DOHH2 (cell line): ENCODE results near the gene SMIM36.

Experiments used
- H3F3A ChIP-seq: fragments of 200-600 bp; sonication (generic), shearing (Covaris generic); 2 replicates; pipeline ENCODE4 v1.6.0; 2016; ENCODE audit warnings: antibody characterized with exemption, mild to moderate bottlenecking; ENCODE audit not compliant: control insufficient read depth, insufficient read depth
- H3K27ac ChIP-seq: fragments of 200-600 bp; sonication (generic); 2 replicates; pipeline ENCODE4 v1.5.1; 2014; ENCODE audit warnings: low read depth, mild to moderate bottlenecking, low read length, moderate library complexity
- H3K27me3 ChIP-seq: fragments of 200-600 bp; sonication (generic); 2 replicates; pipeline ENCODE4 v1.6.1; 2014; ENCODE audit warnings: mild to moderate bottlenecking, low read length, mixed read lengths; ENCODE audit not compliant: control insufficient read depth
- H3K36me3 ChIP-seq: fragments of 200-600 bp; sonication (generic); 2 replicates; pipeline ENCODE4 v1.6.1; 2014; ENCODE audit warnings: mild to moderate bottlenecking, low read length, moderate library complexity, mixed read lengths; ENCODE audit not compliant: control insufficient read depth
- H3K4me1 ChIP-seq: fragments of 200-600 bp; sonication (generic); 2 replicates; pipeline ENCODE4 v1.6.1; 2014; ENCODE audit warnings: mild to moderate bottlenecking, low read length, mixed read lengths; ENCODE audit not compliant: control insufficient read depth
- H3K4me2 ChIP-seq: fragments of 200-600 bp; sonication (generic); 2 replicates; pipeline ENCODE4 v1.6.0; 2014; ENCODE audit warnings: mild to moderate bottlenecking, low read length, moderate library complexity
- H3K4me3 ChIP-seq: fragments of 200-600 bp; sonication (generic); 2 replicates; pipeline ENCODE4 v1.5.1; 2014; ENCODE audit warnings: mild to moderate bottlenecking, low read length, mixed read lengths
- H3K79me2 ChIP-seq: fragments of 200-600 bp; sonication (generic); 2 replicates; pipeline ENCODE4 v1.6.1; 2014; ENCODE audit warnings: mild to moderate bottlenecking, low read length, mixed read lengths; ENCODE audit not compliant: control insufficient read depth
- H3K9me2 ChIP-seq: fragments of 200-600 bp; sonication (generic); replicated peaks from 2 replicates; pipeline ENCODE4 v1.6.1; 2014; ENCODE audit warnings: mild to moderate bottlenecking, low read length, mixed read lengths; ENCODE audit not compliant: control insufficient read depth
- H3K9me3 ChIP-seq: fragments of 200-600 bp; sonication (generic); 2 replicates; pipeline ENCODE4 v1.6.1; 2014; ENCODE audit warnings: antibody characterized with exemption, low read length, mixed read lengths; ENCODE audit not compliant: control insufficient read depth, insufficient read depth
- H4K20me1 ChIP-seq: fragments of 200-600 bp; sonication (generic); 2 replicates; pipeline ENCODE4 v1.6.0; 2014; ENCODE audit warnings: low read depth, mild to moderate bottlenecking, antibody characterized with exemption, low read length, moderate library complexity; ENCODE audit not compliant: control insufficient read depth, insufficient read depth
- EZH2phosphoT487 ChIP-seq: fragments of 200-600 bp; sonication (generic); IDR thresholded peaks from 2 replicates; pipeline ENCODE4 v1.6.1; 2017; ENCODE audit warnings: borderline replicate concordance, mild to moderate bottlenecking, antibody characterized with exemption, low read length, moderate library complexity, mixed read lengths
- TF ChIP-seq, protein P1 (sequence below): fragments of 200-600 bp; sonication (generic); IDR thresholded peaks from one replicate; pipeline ENCODE4 v1.5.1; 2014; ENCODE audit warnings: antibody characterized with exemption, mild to moderate bottlenecking, low read depth, low read length; ENCODE audit not compliant: poor library complexity, severe bottlenecking

SMIM36 gene

DNA sequence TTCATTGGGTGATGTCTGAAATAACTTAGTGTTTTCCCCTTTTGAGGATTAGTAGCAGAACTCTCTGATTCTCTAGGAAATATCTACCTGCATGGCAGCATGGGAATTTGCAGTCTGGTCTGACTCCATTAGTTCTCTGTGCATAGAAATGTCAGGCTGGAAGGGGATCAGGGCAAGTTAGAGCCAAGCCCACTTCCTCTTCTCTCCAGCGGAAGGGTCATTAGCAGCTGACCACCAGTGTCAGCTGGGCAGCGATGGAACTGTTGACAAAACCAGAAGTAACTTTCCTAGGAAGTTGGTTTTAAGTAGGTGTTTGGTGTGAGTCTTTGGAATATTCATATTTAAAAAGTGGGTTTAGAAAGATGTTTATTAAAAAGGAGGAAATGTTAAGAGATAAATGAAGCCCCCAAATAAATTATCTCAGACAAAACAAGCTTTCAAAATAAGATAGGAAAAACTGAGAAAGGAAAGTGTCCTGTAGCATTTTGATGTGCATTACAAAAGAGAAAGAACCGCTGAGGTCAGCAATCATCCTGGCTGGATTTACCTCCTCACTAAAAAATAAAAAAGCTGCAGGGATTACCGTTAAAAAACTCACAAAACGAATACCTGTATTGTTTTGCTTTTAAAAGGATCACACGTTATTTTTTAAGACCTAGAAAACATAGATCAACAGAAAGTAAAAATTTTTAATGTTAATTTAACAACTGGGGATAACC is 57.3 kb downstream of the SMIM36 start:
- no peak for TF ChIP-seq EZH2phosphoT487
- TF ChIP-seq, protein P1, sequence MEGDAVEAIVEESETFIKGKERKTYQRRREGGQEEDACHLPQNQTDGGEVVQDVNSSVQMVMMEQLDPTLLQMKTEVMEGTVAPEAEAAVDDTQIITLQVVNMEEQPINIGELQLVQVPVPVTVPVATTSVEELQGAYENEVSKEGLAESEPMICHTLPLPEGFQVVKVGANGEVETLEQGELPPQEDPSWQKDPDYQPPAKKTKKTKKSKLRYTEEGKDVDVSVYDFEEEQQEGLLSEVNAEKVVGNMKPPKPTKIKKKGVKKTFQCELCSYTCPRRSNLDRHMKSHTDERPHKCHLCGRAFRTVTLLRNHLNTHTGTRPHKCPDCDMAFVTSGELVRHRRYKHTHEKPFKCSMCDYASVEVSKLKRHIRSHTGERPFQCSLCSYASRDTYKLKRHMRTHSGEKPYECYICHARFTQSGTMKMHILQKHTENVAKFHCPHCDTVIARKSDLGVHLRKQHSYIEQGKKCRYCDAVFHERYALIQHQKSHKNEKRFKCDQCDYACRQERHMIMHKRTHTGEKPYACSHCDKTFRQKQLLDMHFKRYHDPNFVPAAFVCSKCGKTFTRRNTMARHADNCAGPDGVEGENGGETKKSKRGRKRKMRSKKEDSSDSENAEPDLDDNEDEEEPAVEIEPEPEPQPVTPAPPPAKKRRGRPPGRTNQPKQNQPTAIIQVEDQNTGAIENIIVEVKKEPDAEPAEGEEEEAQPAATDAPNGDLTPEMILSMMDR = no peak
- no peak overlapping the region for H3K27ac ChIP-seq
- no peaks in the 10 kb centered on the region for H3K9me2 ChIP-seq
- no peaks in the 10 kb centered on the region for H3K9me3 ChIP-seq
- no peaks in the 10 kb centered on the region for H3K36me3 ChIP-seq
- 0 out of 2 replicates have a peak, but pooled peaks cover 4% of the 10 kb centered on the region for H3K4me1 ChIP-seq
- no peaks in the 10 kb centered on the region for H3K79me2 ChIP-seq
- H3K4me3 ChIP-seq = no peak overlapping the region
- H3K27me3 ChIP-seq = no peaks in the 10 kb centered on the region
- no peak overlapping the region for H3K4me2 ChIP-seq
- no peaks in the 10 kb centered on the region for H3F3A ChIP-seq
- H4K20me1 ChIP-seq = no peaks in the 10 kb centered on the region

DNA sequence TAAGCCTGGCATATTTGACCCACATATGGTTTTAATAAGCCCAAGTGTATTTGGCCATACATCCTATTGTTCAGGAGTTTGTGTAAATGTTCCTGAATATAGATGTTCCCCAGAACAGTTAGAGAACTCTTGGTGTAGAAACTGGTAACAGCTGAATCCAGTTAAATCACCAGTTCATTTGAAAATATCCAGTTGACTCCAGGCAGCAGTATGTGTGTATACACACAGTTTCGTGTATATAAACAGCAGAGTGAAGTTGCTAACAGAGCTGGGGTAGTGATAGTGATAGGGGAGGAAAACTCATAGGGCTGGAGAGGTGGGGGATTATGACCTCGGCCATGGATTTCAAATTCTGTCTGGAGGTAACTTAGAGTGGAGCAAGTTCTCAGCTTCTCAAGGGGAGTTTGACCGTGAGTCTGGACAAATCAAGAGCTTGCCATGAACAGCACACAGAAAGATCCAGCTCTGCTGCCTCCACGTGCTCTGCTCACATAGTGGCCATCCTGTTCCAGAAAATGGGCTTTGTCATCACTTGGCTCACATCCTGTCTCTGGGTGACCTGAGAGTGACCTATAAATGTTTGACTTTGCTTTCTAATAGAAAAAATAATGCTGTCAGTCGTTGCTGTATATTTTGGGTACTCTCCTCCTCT is 59.0 kb downstream of the SMIM36 start:
- no peaks in the 10 kb centered on the region for H3K36me3 ChIP-seq
- H3K4me3 ChIP-seq = no peak overlapping the region
- no peaks in the 10 kb centered on the region for H3K9me2 ChIP-seq
- no peaks in the 10 kb centered on the region for H4K20me1 ChIP-seq
- no peak overlapping the region for H3K27ac ChIP-seq
- TF ChIP-seq EZH2phosphoT487 = no peak
- TF ChIP-seq, protein P1 = no peak
- 0 out of 2 replicates have a peak, but pooled peaks cover 4% of the 10 kb centered on the region for H3K4me1 ChIP-seq
- H3K79me2 ChIP-seq = no peaks in the 10 kb centered on the region
- H3K4me2 ChIP-seq = no peak overlapping the region
- H3K27me3 ChIP-seq = no peaks in the 10 kb centered on the region
- no peaks in the 10 kb centered on the region for H3K9me3 ChIP-seq
- no peaks in the 10 kb centered on the region for H3F3A ChIP-seq

DNA sequence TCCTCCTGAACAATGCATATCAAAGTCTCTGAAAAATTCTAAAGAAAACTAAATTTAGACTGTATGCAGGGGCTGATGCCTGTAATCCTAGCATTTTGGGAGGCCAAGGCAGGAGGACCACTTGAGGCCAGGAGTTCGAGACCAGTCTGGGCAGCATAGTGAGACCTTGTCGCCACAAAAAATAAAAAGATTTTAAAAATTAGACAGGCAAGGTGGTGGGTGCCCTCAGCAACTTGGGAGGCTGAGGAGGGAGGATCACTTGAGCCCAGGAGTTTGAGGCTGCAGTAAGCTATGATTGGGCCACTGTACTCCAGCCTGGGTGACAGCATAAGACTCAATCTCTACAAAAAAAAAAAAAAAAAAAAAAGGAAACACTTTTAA is 59.5 kb downstream of the SMIM36 start:
- 0 out of 2 replicates have a peak, but pooled peaks cover 4% of the 10 kb centered on the region for H3K4me1 ChIP-seq
- H3K9me3 ChIP-seq = no peaks in the 10 kb centered on the region
- no peaks in the 10 kb centered on the region for H3K9me2 ChIP-seq
- H3K79me2 ChIP-seq = no peaks in the 10 kb centered on the region
- no peaks in the 10 kb centered on the region for H4K20me1 ChIP-seq
- H3F3A ChIP-seq = no peaks in the 10 kb centered on the region
- no peak for TF ChIP-seq EZH2phosphoT487
- TF ChIP-seq, protein P1 = no peak
- H3K27me3 ChIP-seq = no peaks in the 10 kb centered on the region
- H3K27ac ChIP-seq = no peak overlapping the region
- H3K4me3 ChIP-seq = no peak overlapping the region
- no peak overlapping the region for H3K4me2 ChIP-seq
- no peaks in the 10 kb centered on the region for H3K36me3 ChIP-seq
